OCI-LY1 (cell line): ENCODE measurements around the gene FGF14.

Experiments
- H2AFZ ChIP-seq: fragments of 200-600 bp; sonication (generic), shearing (Covaris generic); 2 replicates; pipeline ENCODE4 v1.6.0; 2014; ENCODE audit warnings: antibody characterized with exemption, mild to moderate bottlenecking, low read length
- H3F3A ChIP-seq: fragments of 200-600 bp; sonication (generic), shearing (Covaris generic); 2 replicates; pipeline ENCODE4 v1.6.0; 2014; ENCODE audit warnings: mild to moderate bottlenecking, antibody characterized with exemption, low read length, moderate library complexity; ENCODE audit not compliant: insufficient read depth
- H3K27ac ChIP-seq: fragments of 200-600 bp; sonication (generic); 2 replicates; pipeline ENCODE4 v1.5.1; 2014; ENCODE audit warnings: low read length, mixed run types, mild to moderate bottlenecking, low read depth; ENCODE audit not compliant: poor library complexity, severe bottlenecking
- H3K27me3 ChIP-seq: fragments of 200-600 bp; sonication (generic); 2 replicates; pipeline ENCODE4 v1.6.0; 2014; ENCODE audit warnings: antibody characterized with exemption, mild to moderate bottlenecking, low read length, moderate library complexity; ENCODE audit not compliant: insufficient read depth
- H3K36me3 ChIP-seq: fragments of 200-600 bp; sonication (generic); 2 replicates; pipeline ENCODE4 v1.6.1; 2014; ENCODE audit warnings: mild to moderate bottlenecking, antibody characterized with exemption, low read length, moderate library complexity, mixed read lengths; ENCODE audit not compliant: insufficient read depth
- H3K4me1 ChIP-seq: fragments of 200-600 bp; sonication (generic); 2 replicates; pipeline ENCODE4 v1.5.1; 2014; ENCODE audit warnings: mild to moderate bottlenecking, low read length, moderate library complexity; ENCODE audit not compliant: insufficient read depth, severe bottlenecking
- H3K4me2 ChIP-seq: fragments of 200-600 bp; sonication (generic), shearing (Covaris generic); 2 replicates; pipeline ENCODE4 v1.6.1; 2014; ENCODE audit warnings: low read length
- H3K4me3 ChIP-seq: fragments of 200-600 bp; sonication (generic); 2 replicates; pipeline ENCODE4 v1.5.1; 2014; ENCODE audit warnings: low read length, low read depth, mild to moderate bottlenecking, mixed read lengths; ENCODE audit not compliant: poor library complexity, severe bottlenecking
- H3K79me2 ChIP-seq: fragments of 200-600 bp; shearing (Covaris generic); 2 replicates; pipeline ENCODE4 v1.6.1; 2016; ENCODE audit warnings: mixed run types, low read length, mixed read lengths; ENCODE audit not compliant: insufficient read depth
- H3K9ac ChIP-seq: fragments of 200-600 bp; sonication (generic), shearing (Covaris generic); 2 replicates; pipeline ENCODE4 v1.6.1; 2014; ENCODE audit warnings: mild to moderate bottlenecking, low read length, mixed read lengths
- H3K9me2 ChIP-seq: fragments of 200-600 bp; sonication (generic), shearing (Covaris generic); 2 replicates; pipeline ENCODE4 v1.6.1; 2014; ENCODE audit warnings: low read depth, mild to moderate bottlenecking, low read length, mixed read lengths
- H3K9me3 ChIP-seq: fragments of 200-600 bp; shearing (Covaris generic); 2 replicates; pipeline ENCODE4 v1.6.1; 2014; ENCODE audit warnings: low read length, mixed read lengths
- H4K20me1 ChIP-seq: fragments of 200-600 bp; sonication (generic), shearing (Covaris generic); 2 replicates; pipeline ENCODE4 v1.6.0; 2016; ENCODE audit warnings: mild to moderate bottlenecking, low read length; ENCODE audit not compliant: insufficient read depth
- CTCF ChIP-seq: fragments of 200-600 bp; sonication (generic), shearing (Covaris generic); IDR thresholded peaks from 2 replicates; pipeline ENCODE4 v1.5.1; 2017; ENCODE audit warnings: mild to moderate bottlenecking, antibody characterized with exemption, low read length, moderate library complexity, mixed read lengths
- EZH2 ChIP-seq: fragments of 200-600 bp; sonication (generic), shearing (Covaris generic); IDR thresholded peaks from 2 replicates; pipeline ENCODE4 v1.8.0; 2017; ENCODE audit warnings: borderline replicate concordance, mixed run types, mild to moderate bottlenecking, antibody characterized with exemption, low read length, moderate library complexity, mixed read lengths

FGF14 gene

GRCh38 chr13:102240110-102240509 is 161.7 kb downstream of the FGF14 start:
- Histone ChIP-seq H3K9me2 (no peaks in the 10 kb centered on the region), H3K27ac (no peak overlapping the region), H3K4me1 (no peaks in the 10 kb centered on the region), H3K9me3 (no peaks in the 10 kb centered on the region), H4K20me1 (no peaks in the 10 kb centered on the region), H3K4me3 (no peak overlapping the region), H3F3A (no peaks in the 10 kb centered on the region), H3K27me3 (no peaks in the 10 kb centered on the region), H2AFZ (no peak overlapping the region), H3K36me3 (no peaks in the 10 kb centered on the region), H3K9ac (no peak overlapping the region), H3K79me2 (no peaks in the 10 kb centered on the region), H3K4me2 (no peak overlapping the region)
- TF ChIP-seq CTCF (no peak), EZH2 (no peak)

- Histone ChIP-seq H2AFZ (no peak overlapping the region), H3K27me3 (no peaks in the 10 kb centered on the region), H3K9me2 (no peaks in the 10 kb centered on the region), H3F3A (no peaks in the 10 kb centered on the region; the same call in 1 of the 2 replicates), H4K20me1 (no peaks in the 10 kb centered on the region), H3K4me3 (no peak overlapping the region), H3K4me2 (no peak overlapping the region), H3K27ac (no peak overlapping the region), H3K9ac (no peak overlapping the region), H3K36me3 (no peaks in the 10 kb centered on the region), H3K9me3 (no peaks in the 10 kb centered on the region), H3K79me2 (no peaks in the 10 kb centered on the region), H3K4me1 (no peaks in the 10 kb centered on the region)
- TF ChIP-seq CTCF (no peak), EZH2 (no peak)
Measured at GRCh38 chr13:102237230-102237629, 164.6 kb downstream of the FGF14 start.

- H3K4me1 ChIP-seq, result no peaks in the 10 kb centered on the region
- no peak overlapping the region for H2AFZ ChIP-seq
- no peak overlapping the region for H3K4me3 ChIP-seq
- no peaks in the 10 kb centered on the region for H3K27me3 ChIP-seq
- H3K9me3 ChIP-seq, result no peaks in the 10 kb centered on the region
- H4K20me1 ChIP-seq, result no peaks in the 10 kb centered on the region
- TF ChIP-seq EZH2 (no peak), CTCF (no peak)
- no peak overlapping the region for H3K27ac ChIP-seq
- H3F3A ChIP-seq, result no peaks in the 10 kb centered on the region; the same call in 1 of the 2 replicates
- H3K9me2 ChIP-seq, result no peaks in the 10 kb centered on the region
- H3K4me2 ChIP-seq, result no peak overlapping the region
- no peaks in the 10 kb centered on the region for H3K79me2 ChIP-seq
- no peaks in the 10 kb centered on the region for H3K36me3 ChIP-seq
- no peak overlapping the region for H3K9ac ChIP-seq
Measured at GRCh38 chr13:102236830-102237229, 165.0 kb downstream of the FGF14 start.
